Muscle layer of duodenum (tissue), 2 donors: Measurements from ENCODE around the gene NUP210.

Source experiments
- H3K27ac ChIP-seq: one replicate; pipeline ENCODE4 v1.7.0; 2013; ENCODE audit warnings: mild to moderate bottlenecking, low read length
- H3K27me3 ChIP-seq: one replicate; pipeline ENCODE4 v1.7.0; 2013; ENCODE audit warnings: low read depth, mild to moderate bottlenecking, control low read depth, low read length
- H3K36me3 ChIP-seq, 2 donors: one replicate each; pipeline ENCODE4 v1.7.0; 2013; ENCODE audit warnings: low read length in 2 of 2, control low read depth in 1 of 2, mild to moderate bottlenecking in 1 of 2; ENCODE audit not compliant: insufficient read depth in 2 of 2, control insufficient read depth in 1 of 2
- H3K4me1 ChIP-seq, 2 donors: one replicate each; pipeline ENCODE4 v1.7.0; 2013; ENCODE audit warnings: low read length in 2 of 2, mild to moderate bottlenecking in 2 of 2, control low read depth in 1 of 2, moderate library complexity in 1 of 2; ENCODE audit not compliant: insufficient read depth in 2 of 2, control insufficient read depth in 1 of 2
- H3K4me3 ChIP-seq, 2 donors: one replicate each; pipeline ENCODE4 v1.7.0; 2013; ENCODE audit warnings: low read length in 2 of 2, low read depth in 1 of 2, mild to moderate bottlenecking in 1 of 2
- H3K9me3 ChIP-seq, 2 donors: one replicate each; pipeline ENCODE4 v1.7.0; 2013; ENCODE audit warnings: low read length in 2 of 2, control low read depth in 1 of 2, mild to moderate bottlenecking in 1 of 2; ENCODE audit not compliant: control insufficient read depth in 1 of 2
- donor health status: healthy.

NUP210 gene

DNA sequence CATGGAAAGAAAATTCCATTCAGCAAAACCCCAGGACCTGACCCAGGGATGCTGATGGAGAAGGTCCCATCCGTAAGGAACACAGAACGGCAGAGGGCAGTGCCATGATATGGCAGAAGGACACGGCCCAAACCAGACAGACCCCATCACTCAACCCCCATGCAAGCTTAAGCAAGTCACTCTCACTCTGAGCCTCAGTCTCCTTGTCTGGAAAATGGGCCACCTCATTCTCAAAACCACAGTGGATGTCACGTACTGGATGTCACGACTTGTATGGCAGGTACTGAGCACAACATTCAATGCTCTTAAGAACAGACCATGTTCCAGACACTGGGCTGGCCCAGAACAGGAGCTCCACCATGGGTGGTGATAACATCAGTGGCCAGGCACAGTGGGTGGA lies 90.4 kb downstream of the NUP210 start:
- Histone ChIP-seq H3K4me3 (no peak overlapping the region), H3K27ac (no peak overlapping the region), H3K9me3 (no peaks in the 10 kb centered on the region), H3K27me3 (no peaks in the 10 kb centered on the region), H3K36me3 (peaks cover 0 to 40% of the 10 kb centered on the region in 2 donors), H3K4me1 (no peaks in the 10 kb centered on the region)

DNA sequence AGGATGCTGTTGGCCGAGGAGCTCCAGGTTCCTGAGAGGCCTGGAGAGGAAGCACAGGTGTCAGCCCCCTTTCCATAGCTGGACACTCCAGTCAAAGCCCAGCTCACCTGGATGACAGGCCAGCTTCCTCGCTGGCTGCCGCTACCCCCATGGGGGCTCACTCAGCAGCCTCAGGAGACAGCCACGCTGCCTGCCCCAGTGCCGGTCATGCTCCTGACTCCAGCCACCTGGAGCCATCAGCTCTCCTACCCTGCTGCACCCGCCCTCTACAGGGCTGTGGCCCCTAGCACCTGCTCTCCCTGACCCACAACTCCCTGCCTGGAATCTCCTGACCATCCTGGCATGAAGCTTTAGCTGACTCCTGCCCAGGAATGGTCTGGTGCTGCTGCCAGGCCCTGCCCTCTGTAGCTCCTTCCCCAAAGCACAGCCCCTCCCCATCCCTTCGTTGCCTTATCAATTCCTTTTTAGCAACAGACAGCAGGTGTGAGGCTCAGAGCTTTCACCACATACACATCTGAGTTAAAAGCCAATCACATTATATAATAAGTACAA lies 94.2 kb downstream of the NUP210 start:
- Histone ChIP-seq H3K9me3 (no peaks in the 10 kb centered on the region), H3K4me3 (no peak overlapping the region), H3K27ac (no peak overlapping the region), H3K27me3 (no peaks in the 10 kb centered on the region), H3K4me1 (no peaks in the 10 kb centered on the region), H3K36me3 (peaks cover 0 to 46% of the 10 kb centered on the region in 2 donors)

DNA sequence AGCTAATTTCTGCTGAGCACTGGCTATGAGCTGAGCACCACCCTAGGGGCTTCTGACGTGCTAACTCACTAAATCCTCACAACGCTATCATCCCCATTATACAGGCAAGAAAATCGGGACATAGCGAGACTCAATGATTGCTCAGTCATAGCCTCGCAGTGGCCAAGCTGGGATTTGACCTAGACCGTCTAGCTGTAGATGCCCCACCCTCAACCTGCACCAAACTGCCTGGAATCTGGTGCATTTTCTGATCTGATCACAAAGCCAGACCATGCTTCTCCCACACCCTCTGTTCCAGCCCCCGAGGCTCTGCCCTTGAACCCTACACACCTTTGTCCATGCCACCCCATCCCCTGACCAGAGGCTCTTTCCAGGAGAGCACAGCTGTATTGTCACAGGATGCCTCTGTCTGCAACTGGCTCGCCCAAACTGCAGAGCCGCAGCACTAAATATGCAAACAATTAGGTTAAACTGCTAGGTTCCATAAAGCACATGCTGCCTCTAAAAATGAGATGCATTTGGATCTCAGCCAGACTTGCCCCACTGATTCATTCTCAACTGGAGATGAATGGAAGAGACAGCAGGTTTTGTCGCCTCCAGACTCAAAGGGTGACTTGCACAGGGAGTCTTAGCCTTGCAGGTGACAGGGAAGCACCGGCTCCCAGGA lies 95.2 kb downstream of the NUP210 start:
- H3K4me3 ChIP-seq = no peak overlapping the region
- H3K9me3 ChIP-seq = no peaks in the 10 kb centered on the region
- H3K27ac ChIP-seq = no peak overlapping the region
- peaks cover 0 to 42% of the 10 kb centered on the region in 2 donors for H3K36me3 ChIP-seq
- H3K27me3 ChIP-seq = no peaks in the 10 kb centered on the region
- no peaks in the 10 kb centered on the region for H3K4me1 ChIP-seq

DNA sequence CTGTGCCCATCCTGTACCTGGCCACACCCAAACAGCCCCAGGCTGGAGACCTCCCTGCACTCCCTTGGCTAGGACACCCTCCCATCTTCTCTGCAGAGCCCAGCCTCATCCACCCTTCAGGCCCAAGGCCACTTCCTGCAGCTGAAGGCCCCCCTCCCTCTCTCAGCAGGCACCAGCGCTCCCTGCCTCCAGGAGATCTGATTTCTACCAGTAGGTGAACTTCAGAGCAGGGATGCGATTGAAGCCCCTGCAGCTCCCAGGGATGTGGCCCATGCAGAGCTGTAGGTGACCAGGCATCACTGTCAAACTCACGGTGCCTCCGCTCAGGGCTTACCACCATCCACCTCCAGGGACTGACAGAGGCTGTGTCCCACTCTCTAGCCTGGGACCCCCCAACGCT lies 96.3 kb downstream of the NUP210 start:
- H3K4me1 ChIP-seq = no peaks in the 10 kb centered on the region
- no peaks in the 10 kb centered on the region for H3K27me3 ChIP-seq
- peaks cover 0 to 46% of the 10 kb centered on the region in 2 donors for H3K36me3 ChIP-seq
- no peak overlapping the region for H3K4me3 ChIP-seq
- H3K27ac ChIP-seq = no peak overlapping the region
- H3K9me3 ChIP-seq = no peaks in the 10 kb centered on the region

DNA sequence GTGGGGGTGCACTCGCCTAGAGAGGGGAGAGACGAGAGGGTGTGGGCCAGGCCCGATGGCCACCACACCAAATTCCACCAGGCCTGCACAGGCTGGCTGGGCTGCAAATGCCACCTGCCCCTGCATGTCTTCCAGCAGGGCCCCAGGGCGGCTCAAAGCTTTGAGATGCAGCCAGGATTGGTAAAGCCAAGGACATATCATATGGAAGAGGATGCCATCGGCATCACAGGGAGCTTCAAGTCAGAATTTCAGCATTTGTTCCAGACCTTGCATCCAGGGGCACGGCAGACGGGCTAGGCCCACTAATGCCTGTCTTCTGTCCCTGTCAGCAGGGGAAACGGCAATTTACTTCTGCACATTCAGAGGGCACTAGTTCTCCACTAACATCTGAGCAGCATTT lies 97.8 kb downstream of the NUP210 start:
- no peak overlapping the region for H3K27ac ChIP-seq
- no peaks in the 10 kb centered on the region for H3K9me3 ChIP-seq
- peaks cover 0 to 40% of the 10 kb centered on the region in 2 donors for H3K36me3 ChIP-seq
- H3K4me1 ChIP-seq = no peaks in the 10 kb centered on the region
- no peak overlapping the region for H3K4me3 ChIP-seq
- H3K27me3 ChIP-seq = no peaks in the 10 kb centered on the region

DNA sequence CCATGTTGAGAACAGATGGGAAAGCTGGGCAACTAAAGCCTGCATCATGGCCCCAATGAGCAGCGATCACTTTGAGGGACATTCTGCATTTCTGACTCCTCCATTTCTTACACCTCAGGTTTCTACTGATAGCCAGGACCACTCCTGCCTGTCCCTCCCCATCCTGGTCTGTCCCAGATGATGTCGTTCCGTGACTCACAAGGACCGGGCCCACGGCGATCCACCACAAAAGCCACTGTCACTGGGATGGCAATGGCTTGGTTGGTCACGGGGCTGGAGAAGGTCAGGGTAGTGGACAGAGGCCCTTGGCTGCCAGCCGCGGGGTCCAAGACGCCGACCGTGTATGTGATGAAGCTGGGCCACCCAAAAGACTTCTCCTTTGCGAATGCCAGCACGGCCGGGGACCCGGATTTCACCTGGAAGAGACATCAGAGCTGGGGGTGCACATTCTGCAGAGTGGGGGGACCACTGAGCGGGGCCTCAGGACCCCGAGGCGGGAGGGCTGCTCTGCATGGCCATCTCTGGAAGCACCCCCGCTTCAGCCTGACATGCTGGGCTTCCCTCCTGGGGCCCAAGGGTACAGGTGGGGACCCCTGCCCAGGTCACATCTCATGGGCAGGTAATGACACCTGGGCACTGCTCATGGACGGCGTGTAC lies 100.4 kb downstream of the NUP210 start:
- Histone ChIP-seq H3K36me3 (peaks cover 0 to 34% of the 10 kb centered on the region in 2 donors), H3K9me3 (no peaks in the 10 kb centered on the region), H3K27me3 (no peaks in the 10 kb centered on the region)

DNA sequence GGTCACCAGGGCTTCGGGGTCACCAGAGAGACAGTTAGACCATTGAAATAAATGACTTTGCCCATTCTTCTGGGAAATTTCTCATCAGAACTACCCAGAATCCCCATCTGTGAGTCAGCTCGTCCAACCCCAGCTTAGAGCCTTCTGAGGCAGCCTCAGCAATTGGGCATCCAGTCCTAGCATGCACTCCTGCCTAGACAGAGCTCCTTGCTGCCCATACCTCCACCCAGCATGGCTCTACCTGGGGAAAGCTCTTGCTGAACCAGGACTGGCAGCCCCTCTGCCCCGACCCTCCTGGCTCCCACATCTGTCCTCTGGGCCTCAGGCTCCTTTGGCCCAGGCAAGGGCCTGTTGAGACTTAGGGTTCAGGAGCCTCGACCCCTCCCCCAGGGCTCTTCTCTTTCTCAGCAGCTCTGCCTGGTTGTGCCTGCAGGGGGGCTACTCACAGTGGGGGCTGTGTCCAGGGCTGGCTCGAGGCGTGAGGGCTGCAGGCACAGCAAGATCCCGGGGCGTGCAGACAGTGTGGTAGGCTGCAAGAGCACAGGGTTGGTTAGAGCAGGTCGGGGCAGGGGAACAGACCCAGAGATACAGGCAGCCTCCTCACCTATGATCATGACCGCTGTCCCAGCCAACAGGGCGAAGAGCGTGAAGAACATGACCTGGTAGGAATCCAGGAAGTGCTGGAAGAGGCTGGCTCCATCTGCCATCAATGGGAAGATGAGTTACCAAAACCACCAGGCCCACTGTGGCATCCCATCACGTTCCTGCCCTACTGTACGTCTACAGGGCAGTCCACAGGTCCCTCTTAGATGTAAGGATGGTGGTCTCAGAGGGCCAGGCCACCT lies 101.3 kb downstream of the NUP210 start:
- no peaks in the 10 kb centered on the region for H3K4me1 ChIP-seq
- H3K4me3 ChIP-seq = no peak overlapping the region
- peaks cover 0 to 34% of the 10 kb centered on the region in 2 donors for H3K36me3 ChIP-seq
- no peak overlapping the region for H3K27ac ChIP-seq
- no peaks in the 10 kb centered on the region for H3K27me3 ChIP-seq
- H3K9me3 ChIP-seq = no peaks in the 10 kb centered on the region

More for the DNA sequence above, 100.4 kb downstream of the NUP210 start:
- Histone ChIP-seq H3K4me3 (no peak overlapping the region), H3K4me1 (no peaks in the 10 kb centered on the region), H3K27ac (no peak overlapping the region)

DNA sequence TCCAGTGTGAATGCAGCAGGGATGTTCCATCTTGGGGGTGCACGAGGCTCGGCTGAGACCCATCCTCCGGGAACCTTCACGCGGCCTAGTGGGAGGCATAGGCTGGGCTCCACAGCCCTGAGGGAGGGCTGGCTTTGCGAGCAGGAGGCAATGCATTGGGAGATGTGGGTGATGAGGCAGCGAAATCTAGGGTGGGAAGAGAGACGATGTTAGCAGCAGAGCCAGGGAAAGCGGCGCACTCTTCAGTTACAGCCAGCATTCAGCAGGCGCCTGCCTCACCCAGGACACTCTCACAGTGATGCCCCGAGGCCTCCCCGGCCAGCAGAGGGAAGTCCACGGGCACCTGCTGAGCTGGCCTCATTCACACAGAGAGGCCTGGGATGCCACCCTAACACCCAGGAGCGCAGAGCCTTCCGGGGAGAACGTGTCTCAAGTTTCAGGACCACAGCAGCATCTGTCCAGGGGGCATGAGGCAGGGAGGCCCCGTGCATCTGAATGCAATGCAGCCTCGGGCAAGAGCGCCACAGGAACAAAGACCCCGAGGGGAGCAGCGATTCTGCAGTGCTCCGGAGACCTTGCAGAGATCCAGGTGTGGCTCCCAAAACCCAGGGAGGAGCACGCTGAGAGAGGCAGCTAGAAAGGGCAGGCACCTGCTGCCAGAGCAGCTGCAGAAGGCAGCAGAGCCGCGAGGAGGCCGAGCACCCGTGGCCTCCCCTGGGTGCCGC lies 102.4 kb downstream of the NUP210 start:
- no peaks in the 10 kb centered on the region for H3K27me3 ChIP-seq
- no peak overlapping the region for H3K27ac ChIP-seq
- H3K4me3 ChIP-seq = no peak overlapping the region
- no peaks in the 10 kb centered on the region for H3K4me1 ChIP-seq
- no peaks in the 10 kb centered on the region for H3K9me3 ChIP-seq
- H3K36me3 ChIP-seq = peaks cover 0 to 34% of the 10 kb centered on the region in 2 donors

DNA sequence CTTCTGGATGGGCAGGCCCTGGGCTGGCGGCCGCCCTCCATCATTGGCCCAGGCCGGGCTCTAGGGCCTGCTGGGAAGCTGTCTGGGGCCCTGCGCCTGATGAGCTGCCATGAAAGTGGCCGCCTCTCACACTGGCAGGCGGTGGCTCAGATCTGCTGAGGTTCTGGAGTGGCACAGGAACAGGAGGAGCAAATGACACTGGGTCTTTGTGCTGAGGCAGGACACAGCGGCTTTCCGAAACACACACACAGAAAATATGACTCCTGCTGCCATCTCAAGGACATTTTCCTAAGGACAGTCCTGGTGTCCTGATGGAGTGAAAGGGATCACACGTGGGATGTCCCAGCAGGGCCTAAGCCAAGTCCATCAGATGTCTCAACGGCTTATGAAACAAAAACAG lies 103.5 kb downstream of the NUP210 start:
- no peaks in the 10 kb centered on the region for H3K9me3 ChIP-seq
- H3K36me3 ChIP-seq = peaks cover 0 to 30% of the 10 kb centered on the region in 2 donors
- no peak overlapping the region for H3K4me3 ChIP-seq
- no peaks in the 10 kb centered on the region for H3K4me1 ChIP-seq
- no peaks in the 10 kb centered on the region for H3K27me3 ChIP-seq
- no peak overlapping the region for H3K27ac ChIP-seq

DNA sequence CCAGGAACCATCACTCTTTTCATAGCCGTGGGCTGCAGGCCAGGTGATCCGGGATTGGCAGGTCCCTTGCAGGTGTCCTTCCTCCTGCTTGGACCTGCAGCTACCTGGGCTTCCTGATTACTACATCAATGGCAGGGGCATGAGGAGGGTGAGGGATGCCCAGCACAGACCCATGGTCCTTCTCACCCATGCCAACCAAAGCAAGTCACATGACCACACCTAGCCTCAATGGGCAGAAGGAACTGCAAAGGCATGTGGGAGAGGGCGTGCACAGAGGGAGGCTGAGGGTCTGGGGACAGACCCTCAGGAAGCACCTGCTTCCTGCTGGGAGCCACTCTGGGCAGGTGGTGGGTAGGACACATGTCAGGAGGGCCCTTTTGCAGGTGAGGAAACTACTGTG lies 105.2 kb downstream of the NUP210 start:
- Histone ChIP-seq H3K36me3 (peaks cover 0 to 28% of the 10 kb centered on the region in 2 donors), H3K9me3 (no peaks in the 10 kb centered on the region), H3K4me3 (no peak overlapping the region), H3K4me1 (no peaks in the 10 kb centered on the region), H3K27ac (no peak overlapping the region), H3K27me3 (no peaks in the 10 kb centered on the region)
